GM12878 (cell line): ENCODE measurements around the gene GSTP1. TPM values are rescaled to one million over a fixed set of nuclear protein-coding genes. Genes with fewer than 3 reads are reported as not detected.
"Not testable (repeated sequence)": the region's sequence is repeated elsewhere in the genome, so short reads cannot be mapped to it uniquely, and the experiment has no call there.

ENCODE experiments used
- ATAC-seq: fragments of 200-7000 bp; cut with Tn5 transposase; 3 replicates; pipeline ENCODE4 v1.9.1; 2020; ENCODE audit warnings: mild to moderate bottlenecking, moderate library complexity
- BruUV-seq: library from RNA; stranded (reverse); fragments of 400-500 nt; replicated peaks from 2 replicates; lab custom pipeline; 2021; lab: Mats Ljungman, UMichigan
- CTCF ChIA-PET: fragments of 300-600 bp; sonication (Branson Sonifier 250); formaldehyde crosslinking; extraction: SDS; loops from one replicate; lab custom pipeline; 2021; ENCODE audit warnings: inconsistent platforms; lab: Yijun Ruan, JAX
- POLR2A ChIA-PET: fragments of 350-600 bp; formaldehyde crosslinking; extraction: SDS; loops from one replicate; lab custom pipeline; 2021; ENCODE audit warnings: inconsistent platforms; lab: Charles Lee
- RAD21 ChIA-PET: fragments of 300-600 bp; sonication (Branson Sonifier 250); formaldehyde crosslinking; loops from one replicate; lab custom pipeline; 2023; ENCODE audit warnings: antibody characterized with exemption; ENCODE audit not compliant: unreplicated experiment; lab: Charles Lee
- SMC1A ChIA-PET: fragments of 300-600 bp; sonication (Branson Sonifier 250); formaldehyde crosslinking; loops from one replicate; lab custom pipeline; 2023; ENCODE audit not compliant: unreplicated experiment, uncharacterized antibody; lab: Charles Lee
- DNase-seq: peaks from one replicate; pipeline ENCODE4 v3.0.0-alpha.2; 2011; ENCODE audit warnings: low read depth, low spot score
- FAIRE-seq: peaks from 3 replicates; lab custom pipeline; 2011; peaks lifted over from hg19 to GRCh38; lab: Jason Lieb, UNC
- H2AFZ ChIP-seq: 2 replicates; pipeline ENCODE4 v1.6.0; 2011; ENCODE audit warnings: low read depth, low read length, control low read depth; ENCODE audit not compliant: control insufficient read depth
- H3K27ac ChIP-seq: 2 replicates; pipeline ENCODE4 v1.5.1; 2011; ENCODE audit warnings: control low read depth; ENCODE audit not compliant: control insufficient read depth, insufficient read depth
- H3K27me3 ChIP-seq, 2 experiments: replicated peaks in 1 of 2; 2 replicates each; pipeline versions ENCODE4 v1.6.0 to v1.6.1; 2011; ENCODE audit warnings: low read length in 1 of 2; ENCODE audit not compliant: control insufficient read depth in 2 of 2, insufficient read depth in 2 of 2
- H3K36me3 ChIP-seq, 2 experiments: 2 replicates each; pipeline ENCODE4 v1.5.1; 2011; ENCODE audit warnings: low read length in 1 of 2; ENCODE audit not compliant: control insufficient read depth in 2 of 2, insufficient read depth in 2 of 2
- H3K4me1 ChIP-seq: 2 replicates; pipeline ENCODE4 v1.6.1; 2011; ENCODE audit warnings: mild to moderate bottlenecking, low read length, moderate library complexity, mixed read lengths; ENCODE audit not compliant: control insufficient read depth, insufficient read depth
- H3K4me2 ChIP-seq: 2 replicates; pipeline ENCODE4 v1.6.0; 2011; ENCODE audit warnings: control low read depth; ENCODE audit not compliant: control insufficient read depth, insufficient read depth
- H3K4me3 ChIP-seq: fragments of 200-600 bp; sonication (generic); 2 replicates; pipeline ENCODE4 v1.5.1; 2016
- H3K79me2 ChIP-seq: 2 replicates; pipeline ENCODE4 v1.6.0; 2011; ENCODE audit warnings: low read length; ENCODE audit not compliant: control insufficient read depth, insufficient read depth
- H3K9ac ChIP-seq: 2 replicates; pipeline ENCODE4 v1.8.0; 2011; ENCODE audit warnings: low read length, control low read depth, mixed read lengths; ENCODE audit not compliant: control insufficient read depth, insufficient read depth
- H3K9me3 ChIP-seq: replicated peaks from 3 replicates; pipeline ENCODE4 v1.5.1; 2011; ENCODE audit warnings: mild to moderate bottlenecking, low read length; ENCODE audit not compliant: control insufficient read depth, insufficient read depth
- H4K20me1 ChIP-seq: 2 replicates; pipeline ENCODE4 v1.6.0; 2011; ENCODE audit not compliant: control insufficient read depth, insufficient read depth
- WGBS: methylation state at CpG from one replicate; pipeline ENCODE4 v1.1.6; 2016; ENCODE audit warnings: low lambda C conversion rate; ENCODE audit not compliant: insufficient replicate concordance, insufficient coverage; ENCODE audit errors: missing lambda C conversion rate; 5-methylcytosine and 5-hydroxymethylcytosine counted together
- in situ Hi-C: fragments of 300-500 bp; cut with MboI; formaldehyde crosslinking; loops from 9 replicates; pipeline ENCODE4 v1.14.3; 2018; ENCODE audit warnings: mixed read lengths
- intact Hi-C: fragments of 100-400 bp; cut with micrococcal nuclease; formaldehyde crosslinking; loops from one replicate; pipeline ENCODE4 v1.14.2; 2022; ENCODE audit not compliant: unreplicated experiment
- polyA plus RNA-seq, 11 experiments: library from polyadenylated mRNA; depleted of rRNA in 4 of 11; unstranded in 6 of 11; stranded (reverse) in 5 of 11; fragments of >200 nt; fragmentation: Nextera tagmentation in 4 of 11; fragmentation: Illumina TruSeq in 1 of 11; extraction: Ambion mirVana in 4 of 11; extraction: Trizol in 1 of 11; gene quantifications; 1 replicate in 1 of 11; 2 replicates in 10 of 11; pipeline versions ENCODE4 v1.2.1 to v1.2.3, GENCODE V29; 2011 to 2016; ENCODE audit warnings: inconsistent platforms in 2 of 11, missing spikeins in 2 of 11, low read depth in 1 of 11
- total RNA-seq, 4 experiments: library from RNA; depleted of rRNA in 3 of 4; stranded (reverse); fragments of >200 nt in 3 of 4; fragmentation: Illumina TruSeq in 1 of 4; extraction: Trizol in 1 of 4; gene quantifications; 2 replicates each; pipeline versions ENCODE4 v1.2.1 to v1.2.3, GENCODE V29; 2013 to 2021

GSTP1 gene
- total and polyA plus RNA-seq, 10 of the 15 experiments (the other 5 are each of a cell fraction or from before 2014, with no cell fraction given) = 469 to 1,788 (median 955) TPM

- POLR2A ChIA-PET, FAIRE-seq, DNase-seq, CTCF ChIA-PET, H3K36me3 ChIP-seq, ATAC-seq, H3K9me3 ChIP-seq, in situ Hi-C loops, SMC1A ChIA-PET, H2AFZ ChIP-seq, RAD21 ChIA-PET, H3K79me2 ChIP-seq, H3K27ac ChIP-seq, intact Hi-C loops, H4K20me1 ChIP-seq, H3K9ac ChIP-seq, BruUV-seq, H3K4me1 ChIP-seq, H3K27me3 ChIP-seq, H3K4me2 ChIP-seq, H3K4me3 ChIP-seq: not testable (repeated sequence)
- WGBS = 54% methylated on average over 3 of the region's 3 CpGs
Observed at GRCh38 chr11:67621928-67622327, 38.3 kb downstream of the GSTP1 start.

DNA sequence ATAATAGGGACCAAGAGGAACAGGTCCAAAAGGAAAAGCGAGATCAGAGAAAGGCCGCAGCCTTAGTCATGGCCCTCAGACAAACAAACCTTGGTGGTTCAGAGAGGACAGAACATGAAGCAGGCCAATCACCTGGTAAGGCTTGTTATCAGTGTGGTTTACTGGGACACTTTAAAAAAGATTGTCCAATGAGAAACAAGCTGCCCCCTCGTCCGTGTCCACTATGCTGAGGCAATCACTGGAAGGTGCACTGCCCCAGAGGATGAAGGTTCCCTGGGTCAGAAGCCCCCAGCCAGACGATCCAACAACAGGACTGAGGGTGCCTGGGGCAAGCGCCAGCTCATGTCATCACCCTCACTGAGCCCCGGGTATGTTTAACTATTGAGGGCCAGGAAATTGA, 39.3 kb downstream of the GSTP1 start:
- ATAC-seq, H3K4me1 ChIP-seq, H3K27ac ChIP-seq, in situ Hi-C loops, POLR2A ChIA-PET, RAD21 ChIA-PET, H3K9ac ChIP-seq, H3K36me3 ChIP-seq, FAIRE-seq, BruUV-seq, CTCF ChIA-PET, intact Hi-C loops, H3K27me3 ChIP-seq, DNase-seq, SMC1A ChIA-PET, H3K4me2 ChIP-seq, H3K4me3 ChIP-seq, H4K20me1 ChIP-seq, H2AFZ ChIP-seq, H3K9me3 ChIP-seq, H3K79me2 ChIP-seq: not testable (repeated sequence)
- WGBS = 51% methylated on average over 7 of the region's 7 CpGs

GRCh38 chr11:67623795-67624194, 40.2 kb downstream of the GSTP1 start:
- H3K4me2 ChIP-seq, H3K4me3 ChIP-seq, H3K27ac ChIP-seq, RAD21 ChIA-PET, ATAC-seq, H3K27me3 ChIP-seq, in situ Hi-C loops, DNase-seq, H3K36me3 ChIP-seq, H3K9me3 ChIP-seq, H4K20me1 ChIP-seq, POLR2A ChIA-PET, H2AFZ ChIP-seq, H3K4me1 ChIP-seq, FAIRE-seq, BruUV-seq, H3K9ac ChIP-seq, intact Hi-C loops, H3K79me2 ChIP-seq: not testable (repeated sequence)
- 100% methylated on average over 1 of the region's 1 CpG for WGBS
- ChIA-PET SMC1A (interaction anchor here (1.6 kb wide), 1 partner anchor 10 kb away, joined by 5 read pairs; no protein-coding TSS in a partner anchor), CTCF (interaction anchor here (0.8 kb wide), 1 partner anchor 9 kb away, joined by 3 read pairs; no protein-coding TSS in a partner anchor)
